ENCODE data around the gene MATN1.

Gene MATN1

GRCh38 chr1:30675761-30676160 lies 47.6 kb downstream of the MATN1 start:
- H3K9ac ChIP-seq (ENCODE audit: low read depth, low read length): no peak overlapping the region
- H3K4me3 ChIP-seq (ENCODE audit: low read depth, low read length): no peak overlapping the region
- H3K4me1 ChIP-seq (ENCODE audit: control insufficient read depth, insufficient read depth, low read length): no peaks in the 10 kb centered on the region
- H3K27me3 ChIP-seq (ENCODE audit: control insufficient read depth, insufficient read depth, low read length): no peaks in the 10 kb centered on the region
- H3K9me3 ChIP-seq (ENCODE audit: control insufficient read depth, insufficient read depth, low read length): no peaks in the 10 kb centered on the region
- H3K36me3 ChIP-seq (ENCODE audit: control insufficient read depth, insufficient read depth, low read length): no peaks in the 10 kb centered on the region

GRCh38 chr1:30675289-30675688 lies 48.1 kb downstream of the MATN1 start:
- Histone ChIP-seq H3K36me3 (ENCODE audit: control insufficient read depth, insufficient read depth, low read length) (no peaks in the 10 kb centered on the region), H3K9me3 (ENCODE audit: control insufficient read depth, insufficient read depth, low read length) (no peaks in the 10 kb centered on the region), H3K4me3 (ENCODE audit: low read depth, low read length) (no peak overlapping the region), H3K4me1 (ENCODE audit: control insufficient read depth, insufficient read depth, low read length) (no peaks in the 10 kb centered on the region), H3K27me3 (ENCODE audit: control insufficient read depth, insufficient read depth, low read length) (no peaks in the 10 kb centered on the region), H3K9ac (ENCODE audit: low read depth, low read length) (no peak overlapping the region)

- H3K27me3 ChIP-seq (ENCODE audit: control insufficient read depth, insufficient read depth, low read length): no peaks in the 10 kb centered on the region
- no peaks in the 10 kb centered on the region for H3K4me1 ChIP-seq (ENCODE audit: control insufficient read depth, insufficient read depth, low read length)
- no peaks in the 10 kb centered on the region for H3K36me3 ChIP-seq (ENCODE audit: control insufficient read depth, insufficient read depth, low read length)
- H3K9ac ChIP-seq (ENCODE audit: low read depth, low read length): no peak overlapping the region
- H3K4me3 ChIP-seq (ENCODE audit: low read depth, low read length): no peak overlapping the region
- no peaks in the 10 kb centered on the region for H3K9me3 ChIP-seq (ENCODE audit: control insufficient read depth, insufficient read depth, low read length)
These were observed 50.0 kb downstream of the MATN1 start for GRCh38 chr1:30673395-30673794.

GRCh38 chr1:30672661-30673060 lies 50.7 kb downstream of the MATN1 start:
- Histone ChIP-seq H3K9ac (ENCODE audit: low read depth, low read length) (no peak overlapping the region), H3K9me3 (ENCODE audit: control insufficient read depth, insufficient read depth, low read length) (no peaks in the 10 kb centered on the region), H3K4me3 (ENCODE audit: low read depth, low read length) (no peak overlapping the region), H3K27me3 (ENCODE audit: control insufficient read depth, insufficient read depth, low read length) (no peaks in the 10 kb centered on the region), H3K4me1 (ENCODE audit: control insufficient read depth, insufficient read depth, low read length) (no peaks in the 10 kb centered on the region), H3K36me3 (ENCODE audit: control insufficient read depth, insufficient read depth, low read length) (no peaks in the 10 kb centered on the region)

- Histone ChIP-seq H3K27me3 (ENCODE audit: control insufficient read depth, insufficient read depth, low read length) (no peaks in the 10 kb centered on the region), H3K9ac (ENCODE audit: low read depth, low read length) (no peak overlapping the region), H3K36me3 (ENCODE audit: control insufficient read depth, insufficient read depth, low read length) (no peaks in the 10 kb centered on the region), H3K4me3 (ENCODE audit: low read depth, low read length) (no peak overlapping the region), H3K4me1 (ENCODE audit: control insufficient read depth, insufficient read depth, low read length) (no peaks in the 10 kb centered on the region), H3K9me3 (ENCODE audit: control insufficient read depth, insufficient read depth, low read length) (no peaks in the 10 kb centered on the region)
These were observed 52.9 kb downstream of the MATN1 start for GRCh38 chr1:30670240-30671060.

DNA sequence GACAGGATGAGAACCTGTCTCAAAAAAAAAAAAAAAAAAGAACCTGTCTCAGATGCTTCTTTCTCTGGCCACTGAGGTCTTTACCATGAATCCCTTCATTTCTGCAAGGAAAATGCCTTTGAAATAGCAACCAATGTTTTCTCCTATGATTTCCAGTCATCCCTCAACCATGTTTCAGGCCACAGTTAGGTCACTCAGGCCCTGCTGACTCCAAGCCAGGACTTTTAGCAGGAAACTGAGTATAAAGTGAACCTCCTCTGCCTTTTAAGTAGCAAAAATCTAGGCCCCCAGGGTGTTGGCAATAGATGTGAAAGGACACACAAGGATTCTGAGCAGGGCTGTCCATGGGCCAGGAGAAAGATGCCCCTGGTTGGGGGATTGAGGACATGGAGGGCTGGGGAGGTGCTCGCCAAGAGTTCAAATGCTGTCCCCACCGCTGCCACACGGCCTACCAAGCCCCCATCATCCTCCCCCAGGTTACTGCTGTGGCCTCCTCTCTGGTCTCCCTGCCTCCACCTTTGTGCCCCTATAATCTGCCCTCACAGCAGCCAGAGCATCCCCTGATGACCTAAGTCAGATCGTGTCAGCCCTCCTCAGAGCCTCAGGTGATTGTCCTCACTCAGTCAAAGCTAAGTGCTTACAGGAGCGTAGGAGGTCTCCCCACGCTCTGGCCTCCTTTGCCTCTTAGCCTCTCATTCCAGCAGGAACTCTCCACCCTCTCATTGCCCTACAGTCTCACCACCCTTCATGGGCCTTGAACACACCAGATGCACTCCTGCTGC lies 54.6 kb downstream of the MATN1 start:
- no peaks in the 10 kb centered on the region for H3K9me3 ChIP-seq (ENCODE audit: control insufficient read depth, insufficient read depth, low read length)
- no peaks in the 10 kb centered on the region for H3K4me1 ChIP-seq (ENCODE audit: control insufficient read depth, insufficient read depth, low read length)
- no peak overlapping the region for H3K9ac ChIP-seq (ENCODE audit: low read depth, low read length)
- no peak overlapping the region for H3K4me3 ChIP-seq (ENCODE audit: low read depth, low read length)
- no peaks in the 10 kb centered on the region for H3K36me3 ChIP-seq (ENCODE audit: control insufficient read depth, insufficient read depth, low read length)
- H3K27me3 ChIP-seq (ENCODE audit: control insufficient read depth, insufficient read depth, low read length): no peaks in the 10 kb centered on the region

DNA sequence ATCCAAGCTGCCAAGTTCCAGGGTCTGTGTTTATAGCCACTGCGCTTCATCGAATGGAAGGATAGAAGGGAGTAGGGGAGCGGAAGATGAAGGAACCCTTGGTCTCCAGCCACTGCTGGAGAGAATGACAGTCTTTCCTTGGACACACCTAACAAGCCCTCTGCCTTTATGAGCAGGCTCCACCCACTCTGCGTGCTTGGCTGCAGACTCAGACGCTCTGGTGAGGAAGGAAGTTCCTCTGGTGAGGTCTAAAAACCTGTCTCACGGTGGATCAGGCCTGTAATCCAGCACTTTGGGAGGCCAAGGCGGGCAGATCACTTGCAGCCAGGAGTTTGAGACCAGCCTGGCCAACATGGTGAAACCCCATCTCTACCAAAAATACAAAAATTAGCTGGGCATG lies 55.4 kb downstream of the MATN1 start:
- no peak overlapping the region for H3K9ac ChIP-seq (ENCODE audit: low read depth, low read length)
- no peaks in the 10 kb centered on the region for H3K4me1 ChIP-seq (ENCODE audit: control insufficient read depth, insufficient read depth, low read length)
- H3K27me3 ChIP-seq (ENCODE audit: control insufficient read depth, insufficient read depth, low read length): no peaks in the 10 kb centered on the region
- H3K4me3 ChIP-seq (ENCODE audit: low read depth, low read length): no peak overlapping the region
- H3K9me3 ChIP-seq (ENCODE audit: control insufficient read depth, insufficient read depth, low read length): no peaks in the 10 kb centered on the region
- H3K36me3 ChIP-seq (ENCODE audit: control insufficient read depth, insufficient read depth, low read length): no peaks in the 10 kb centered on the region

GRCh38 chr1:30666756-30667273 lies 56.6 kb downstream of the MATN1 start:
- Histone ChIP-seq H3K4me1 (ENCODE audit: control insufficient read depth, insufficient read depth, low read length) (peaks cover 4% of the 10 kb centered on the region), H3K27me3 (ENCODE audit: control insufficient read depth, insufficient read depth, low read length) (no peaks in the 10 kb centered on the region), H3K9me3 (ENCODE audit: control insufficient read depth, insufficient read depth, low read length) (no peaks in the 10 kb centered on the region), H3K9ac (ENCODE audit: low read depth, low read length) (no peak overlapping the region), H3K36me3 (ENCODE audit: control insufficient read depth, insufficient read depth, low read length) (no peaks in the 10 kb centered on the region), H3K4me3 (ENCODE audit: low read depth, low read length) (no peak overlapping the region)

GRCh38 chr1:30665216-30666010 lies 58.0 kb downstream of the MATN1 start:
- Histone ChIP-seq H3K4me3 (ENCODE audit: low read depth, low read length) (no peak overlapping the region), H3K9me3 (ENCODE audit: control insufficient read depth, insufficient read depth, low read length) (no peaks in the 10 kb centered on the region), H3K9ac (ENCODE audit: low read depth, low read length) (no peak overlapping the region), H3K4me1 (ENCODE audit: control insufficient read depth, insufficient read depth, low read length) (peaks cover 4% of the 10 kb centered on the region), H3K27me3 (ENCODE audit: control insufficient read depth, insufficient read depth, low read length) (no peaks in the 10 kb centered on the region), H3K36me3 (ENCODE audit: control insufficient read depth, insufficient read depth, low read length) (no peaks in the 10 kb centered on the region)

- Histone ChIP-seq H3K36me3 (ENCODE audit: control insufficient read depth, insufficient read depth, low read length) (no peaks in the 10 kb centered on the region), H3K4me3 (ENCODE audit: low read depth, low read length) (no peak overlapping the region), H3K9me3 (ENCODE audit: control insufficient read depth, insufficient read depth, low read length) (no peaks in the 10 kb centered on the region), H3K9ac (ENCODE audit: low read depth, low read length) (no peak overlapping the region), H3K4me1 (ENCODE audit: control insufficient read depth, insufficient read depth, low read length) (peaks cover 4% of the 10 kb centered on the region), H3K27me3 (ENCODE audit: control insufficient read depth, insufficient read depth, low read length) (no peaks in the 10 kb centered on the region)
These were observed 59.2 kb downstream of the MATN1 start for GRCh38 chr1:30664103-30664755.

- Histone ChIP-seq H3K4me1 (ENCODE audit: control insufficient read depth, insufficient read depth, low read length) (peaks cover 4% of the 10 kb centered on the region), H3K36me3 (ENCODE audit: control insufficient read depth, insufficient read depth, low read length) (no peaks in the 10 kb centered on the region), H3K9ac (ENCODE audit: low read depth, low read length) (no peak overlapping the region), H3K4me3 (ENCODE audit: low read depth, low read length) (no peak overlapping the region), H3K27me3 (ENCODE audit: control insufficient read depth, insufficient read depth, low read length) (no peaks in the 10 kb centered on the region), H3K9me3 (ENCODE audit: control insufficient read depth, insufficient read depth, low read length) (no peaks in the 10 kb centered on the region)
These were observed 59.7 kb downstream of the MATN1 start for GRCh38 chr1:30663596-30664091.
